GM21381 (cell line): Measurements from ENCODE around the gene CLASP1.
"Not testable (repeated sequence)": the region's sequence is repeated elsewhere in the genome, so short reads cannot be mapped to it uniquely, and the experiment has no call there.

Source experiments
- ATAC-seq: cut with Tn5 transposase; IDR thresholded peaks from one replicate; pipeline ENCODE4 v1.9.1; 2021; ENCODE audit warnings: mild to moderate bottlenecking, moderate library complexity; ENCODE audit not compliant: unreplicated experiment

Gene CLASP1

DNA sequence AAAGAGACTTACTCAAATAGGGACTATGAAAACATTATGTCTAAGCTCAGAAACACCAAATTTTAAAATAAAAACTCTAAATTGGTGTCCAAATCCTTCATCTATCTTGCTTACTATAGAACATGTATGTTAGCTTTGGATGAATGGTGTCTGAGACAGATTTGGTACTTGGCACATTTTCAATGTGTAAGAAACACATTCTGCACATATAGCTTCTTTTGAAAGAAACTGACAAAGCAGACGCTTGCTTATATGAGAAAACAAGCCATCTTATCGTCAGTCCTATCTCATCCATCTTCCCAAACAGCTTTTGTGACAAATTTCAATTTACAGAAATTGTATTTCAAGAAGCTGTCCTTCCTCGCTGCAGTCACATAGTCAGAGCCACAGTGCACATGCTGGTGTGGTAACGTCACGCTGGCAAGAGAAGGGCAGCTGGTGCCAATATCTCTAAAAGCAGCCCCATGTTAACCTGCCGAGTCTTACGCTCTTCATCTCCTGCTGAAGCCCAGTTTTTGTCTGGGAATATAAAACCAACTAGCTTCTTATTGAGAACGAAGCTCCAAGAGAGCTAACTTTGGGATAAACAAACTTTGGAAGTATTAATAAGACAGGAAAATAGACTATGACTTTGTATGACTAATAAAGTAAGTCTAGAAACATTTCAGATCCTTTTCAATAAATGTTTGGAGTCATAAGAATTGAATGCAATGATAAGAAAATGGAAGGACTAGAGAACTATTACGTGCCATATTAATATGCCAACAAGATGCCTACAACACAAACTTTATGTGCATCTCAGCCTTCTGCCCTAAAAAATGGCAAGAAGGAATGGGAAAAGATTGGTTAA, 289.3 kb downstream of the CLASP1 start:
- no peak for ATAC-seq

DNA sequence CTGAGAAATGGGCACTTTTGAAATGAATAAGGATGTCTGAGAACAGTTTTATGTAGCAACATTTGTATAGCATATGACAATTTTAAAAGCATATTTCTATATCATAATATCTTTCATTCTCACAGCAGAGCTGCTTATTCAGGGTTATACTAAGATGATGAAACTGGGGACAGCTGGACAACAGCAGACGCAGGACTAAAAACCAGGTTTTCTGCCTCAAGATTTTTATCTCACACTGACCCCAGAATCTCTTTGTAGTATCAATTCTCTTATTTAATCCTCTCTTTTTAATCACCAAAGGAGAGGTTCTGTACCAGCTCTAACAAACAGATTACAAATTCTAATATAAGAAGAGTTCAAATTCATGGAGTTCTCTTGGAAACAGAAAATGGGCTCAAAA, 290.1 kb downstream of the CLASP1 start:
- no peak for ATAC-seq

DNA sequence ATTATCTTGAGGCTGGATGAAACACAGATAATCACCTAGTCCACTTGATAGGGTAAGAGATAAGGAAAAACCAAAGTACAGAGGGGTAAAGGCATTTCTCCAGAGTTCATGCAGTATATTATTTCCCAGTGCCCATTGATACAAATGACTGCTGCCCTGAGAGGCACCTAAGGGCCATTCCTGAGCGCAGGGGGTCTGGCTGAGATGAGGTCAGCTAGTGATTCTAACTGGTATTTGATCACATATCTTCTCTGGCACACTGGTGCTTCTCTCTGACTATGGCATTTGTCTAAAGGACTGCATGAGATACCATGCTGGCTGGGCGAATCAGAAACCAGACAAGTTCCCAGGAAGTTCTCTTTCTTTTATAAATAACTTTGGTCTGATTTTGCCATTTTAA, 291.0 kb downstream of the CLASP1 start:
- no peak for ATAC-seq

DNA sequence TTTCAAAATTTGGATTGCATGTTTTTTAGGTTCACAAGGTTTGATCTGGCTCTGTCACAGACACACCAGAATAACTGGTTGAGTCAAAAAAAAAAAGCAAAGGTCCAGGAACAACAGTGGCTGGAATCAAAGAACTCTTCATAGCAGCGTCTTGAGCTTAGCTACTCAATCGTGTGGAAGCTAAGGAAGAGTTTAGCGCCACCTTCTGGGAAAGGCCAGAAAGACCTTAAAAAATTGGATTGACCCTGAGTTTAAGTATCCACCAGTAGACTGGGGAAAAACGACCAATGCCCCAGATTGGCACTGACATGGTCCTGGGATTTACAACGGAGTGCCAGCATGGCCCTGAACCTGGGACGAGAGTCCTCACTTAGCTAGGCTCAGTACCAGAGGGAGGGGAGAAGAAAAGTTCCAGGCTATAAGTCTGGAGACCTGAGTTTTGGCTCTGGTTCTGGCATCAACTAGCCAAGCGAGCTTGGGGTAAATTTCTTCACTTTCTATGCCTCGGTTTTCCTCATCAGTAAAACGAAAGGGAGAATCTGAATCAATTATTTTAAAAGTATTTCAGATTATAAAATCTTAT, 293.1 kb downstream of the CLASP1 start:
- no peak for ATAC-seq

DNA sequence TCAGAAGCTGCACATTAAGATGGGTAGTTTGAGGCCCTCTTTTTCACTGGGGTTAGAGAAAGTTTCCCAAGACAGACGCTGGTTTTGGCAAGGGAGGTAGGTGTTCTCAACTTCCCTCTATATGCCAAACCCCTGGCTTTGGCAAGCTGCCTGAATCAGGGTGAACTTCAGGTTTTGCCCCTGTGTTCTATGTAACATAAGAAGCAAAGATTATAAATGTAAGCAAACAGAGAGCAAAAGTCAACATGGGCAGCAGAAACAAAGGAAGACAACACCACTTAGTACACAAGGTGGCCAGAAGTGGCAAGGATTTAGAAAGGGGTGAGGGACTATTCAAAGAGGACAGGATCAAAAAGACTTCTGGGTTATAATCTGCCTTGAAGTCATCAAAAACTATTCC, 293.8 kb downstream of the CLASP1 start:
- no peak for ATAC-seq

DNA sequence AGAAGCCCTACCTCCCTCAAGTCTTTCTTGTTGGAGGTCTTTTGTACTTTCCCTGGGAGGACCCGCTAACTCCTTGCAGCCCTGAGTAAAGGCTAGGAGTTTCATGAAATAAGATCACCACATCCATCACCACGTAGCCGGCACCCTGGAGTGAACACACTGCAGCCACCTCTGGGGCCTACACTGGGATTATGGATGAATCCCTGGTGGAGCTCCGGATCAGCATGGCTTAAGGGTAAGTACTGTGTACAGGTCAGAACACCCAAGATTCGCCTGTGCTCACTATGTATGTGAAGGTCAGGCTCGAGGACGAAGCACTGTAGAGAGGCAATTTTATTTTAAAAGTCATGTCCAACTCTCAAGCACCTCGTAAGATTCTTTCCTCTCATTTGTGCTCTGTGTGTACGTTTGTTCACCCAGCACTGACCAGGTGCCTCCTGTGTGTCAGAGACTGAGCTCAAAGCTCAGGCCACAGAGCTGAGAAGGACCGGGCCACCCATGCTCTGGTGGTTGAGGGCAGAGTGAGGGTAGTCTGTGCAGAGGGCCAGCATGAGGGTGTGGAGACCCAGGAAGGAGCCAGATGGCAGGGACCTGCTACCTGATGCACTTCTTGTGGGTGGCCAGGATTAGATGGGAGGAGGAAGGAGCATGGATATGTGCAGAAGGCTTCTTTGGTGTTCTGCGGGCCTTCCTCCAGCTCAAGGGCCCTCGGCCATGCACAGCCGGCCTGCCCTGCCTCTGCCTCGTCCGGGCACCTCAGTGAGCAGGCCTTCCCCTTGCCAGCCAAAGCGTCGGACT, 297.5 kb downstream of the CLASP1 start:
- no peak for ATAC-seq

DNA sequence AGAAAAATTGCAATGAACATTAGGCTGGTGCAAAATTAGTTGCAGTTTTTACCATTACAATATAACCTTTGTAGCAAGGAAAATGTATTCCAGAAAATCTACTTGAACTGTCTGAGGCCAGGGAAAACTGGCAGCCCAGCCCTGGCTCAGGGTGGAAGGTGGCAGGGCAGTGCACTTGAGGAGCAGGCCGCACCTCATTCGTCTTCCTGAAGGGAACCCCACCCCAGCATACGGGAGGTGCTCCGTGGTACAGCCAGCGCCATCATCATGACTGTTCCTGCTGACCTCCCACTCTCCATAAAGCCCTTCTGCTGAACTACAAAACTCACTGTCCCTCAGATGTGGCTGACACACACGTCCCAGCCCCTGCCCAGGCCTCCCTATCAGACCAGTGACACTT, 298.4 kb downstream of the CLASP1 start:
- no peak for ATAC-seq

DNA sequence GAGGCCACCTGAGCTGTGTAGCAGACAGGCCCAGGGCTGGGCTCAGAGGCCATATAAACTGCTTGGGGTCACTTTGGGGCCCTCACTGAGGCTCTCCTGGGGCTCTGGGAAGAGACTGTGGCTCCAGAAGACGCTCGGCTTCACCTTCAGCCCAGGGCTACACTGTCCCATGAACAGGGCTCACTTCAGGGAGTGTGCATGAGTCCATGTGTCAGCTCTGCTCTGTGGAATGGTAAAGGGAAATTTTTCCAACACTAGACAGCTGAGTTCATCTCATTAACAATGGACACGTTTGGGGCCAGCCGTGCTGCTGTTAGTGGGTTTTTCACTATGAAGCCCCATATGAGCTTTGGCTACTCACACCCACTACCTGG, 298.9 kb downstream of the CLASP1 start:
- ATAC-seq, result no peak

DNA sequence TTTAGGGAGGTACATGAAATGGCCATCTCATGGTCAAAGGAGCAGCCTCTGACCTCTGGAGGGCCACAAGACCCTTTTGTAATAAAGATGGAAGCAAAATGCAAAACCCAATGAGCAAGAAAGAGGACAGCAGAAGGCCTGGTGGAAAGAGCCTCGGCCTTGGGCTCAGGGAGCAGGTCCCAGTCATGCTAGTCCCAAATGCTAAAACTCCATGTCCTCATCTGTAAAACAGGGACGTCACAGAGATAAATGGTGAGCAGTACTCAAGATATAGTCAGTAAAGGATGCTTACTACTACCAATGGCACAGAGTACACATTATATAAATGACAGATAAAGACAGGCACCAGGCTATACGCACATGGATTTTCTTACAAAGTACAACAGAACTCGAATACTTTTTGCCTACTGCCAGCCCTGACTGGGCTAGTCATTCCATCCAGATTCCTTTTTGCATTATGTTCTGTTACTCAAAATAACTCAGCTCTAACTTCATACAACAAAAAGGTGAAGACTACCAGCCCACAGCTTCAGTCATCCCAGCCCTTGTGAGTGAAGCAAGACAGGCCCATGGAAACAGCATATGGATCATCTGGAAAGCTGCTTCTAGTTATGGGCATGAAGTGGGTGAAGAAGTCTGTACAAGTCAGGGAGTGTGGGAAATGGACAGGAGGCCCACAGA, 299.4 kb downstream of the CLASP1 start:
- no peak for ATAC-seq

DNA sequence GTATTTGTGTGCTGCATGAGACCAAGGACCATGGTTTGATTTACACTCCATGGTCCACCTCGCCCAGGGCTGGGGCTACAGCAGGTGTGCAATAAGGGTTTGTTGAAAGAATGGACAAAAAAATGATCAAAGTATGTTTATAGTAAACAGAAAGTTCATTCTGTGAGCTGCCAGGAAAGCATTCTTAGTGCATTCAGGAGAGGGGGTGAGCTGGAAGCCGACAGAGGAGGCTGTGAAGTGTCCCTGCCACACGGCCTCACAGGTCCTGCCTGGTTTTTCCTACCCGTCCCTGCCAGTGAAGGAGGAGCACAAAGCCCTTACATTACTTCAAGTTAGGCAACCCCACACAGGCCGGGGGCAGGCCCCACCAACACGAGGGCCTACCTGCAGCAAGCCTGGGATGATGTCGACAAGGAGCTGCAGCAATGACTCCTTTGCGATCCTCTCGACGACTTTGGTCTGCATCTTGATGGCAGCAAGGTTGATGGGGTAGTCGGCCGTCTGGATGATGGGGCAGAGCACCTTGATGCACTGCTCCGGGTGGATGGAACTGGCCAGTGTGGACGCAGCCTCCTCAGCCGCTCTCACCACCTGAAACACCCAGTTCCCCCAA, 301.0 kb downstream of the CLASP1 start:
- no peak for ATAC-seq

DNA sequence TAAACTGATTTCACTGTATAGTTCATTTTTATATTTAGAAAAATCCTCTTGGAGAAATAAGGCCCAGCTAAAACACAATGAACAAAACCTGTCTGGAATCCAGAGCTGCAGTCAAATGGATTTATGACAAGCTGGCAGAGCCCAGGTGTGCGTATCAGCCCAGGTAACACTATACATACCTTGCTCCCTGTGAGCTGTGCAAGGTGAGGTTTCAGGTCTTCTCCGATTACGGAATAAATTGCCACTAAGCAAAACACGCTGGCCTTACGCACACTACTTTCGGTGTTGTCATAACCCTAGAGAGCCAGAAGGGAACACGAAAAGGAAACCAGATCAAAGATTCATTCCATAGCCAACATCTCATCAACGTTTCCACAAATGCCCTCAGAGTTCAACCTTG, 302.4 kb downstream of the CLASP1 start:
- ATAC-seq, result no peak

DNA sequence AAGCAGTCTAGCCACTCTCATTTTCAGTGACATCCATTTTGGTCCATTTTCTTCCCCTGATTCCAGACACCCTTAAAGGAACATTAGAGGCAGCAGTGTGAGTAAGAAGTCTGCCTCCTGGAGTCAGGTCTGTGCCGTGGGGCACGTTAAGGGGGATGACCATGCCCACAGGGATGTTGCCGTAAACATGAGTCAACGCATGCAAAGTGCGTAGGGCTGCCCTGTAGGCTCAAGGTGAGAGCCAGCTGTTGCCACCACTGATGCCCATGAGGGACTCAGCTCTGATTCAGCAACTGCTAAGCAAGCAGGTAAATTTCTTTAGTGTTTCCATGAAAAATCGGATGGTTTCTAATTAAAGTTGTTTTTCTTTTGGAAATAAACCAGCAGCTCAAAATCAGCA, 302.9 kb downstream of the CLASP1 start:
- no peak for ATAC-seq

DNA sequence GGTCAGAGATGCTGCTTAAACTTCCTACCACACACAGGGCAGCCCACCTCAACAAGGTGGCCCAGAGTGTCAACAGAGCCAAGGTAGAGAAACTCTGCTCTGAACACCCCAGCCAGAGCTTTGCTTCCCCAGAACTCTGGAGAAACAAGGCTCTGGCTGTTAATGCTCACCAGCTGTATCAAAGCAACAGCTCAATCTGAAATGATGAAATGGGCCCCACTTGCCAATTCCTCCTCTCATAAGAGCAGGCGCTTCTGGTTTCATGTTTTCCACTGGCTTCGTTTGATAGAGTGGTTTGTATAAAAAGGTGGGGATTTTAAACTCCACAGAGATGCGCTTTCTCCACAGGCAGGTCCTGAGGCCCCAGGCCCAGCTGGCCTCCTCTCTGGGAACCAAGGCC, 303.4 kb downstream of the CLASP1 start:
- no peak for ATAC-seq

DNA sequence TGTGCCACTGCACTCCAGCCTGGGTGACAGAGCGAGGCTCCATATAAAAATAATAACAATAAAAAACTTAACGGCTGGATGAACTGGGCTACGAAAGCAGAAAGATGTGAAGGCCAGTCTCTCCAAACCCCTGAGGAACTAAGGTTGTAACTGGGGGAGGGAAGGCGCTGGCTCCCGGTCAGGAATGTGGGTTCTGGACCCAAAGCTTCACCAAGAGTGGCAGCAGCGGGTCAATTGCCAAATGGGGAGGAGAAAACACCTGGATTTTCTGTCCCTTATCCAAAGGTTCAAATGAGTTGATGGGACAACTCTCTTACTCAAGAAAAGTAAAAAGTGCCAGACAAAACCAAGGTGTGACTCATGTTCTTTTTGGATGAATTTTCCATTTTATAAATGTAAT, 304.2 kb downstream of the CLASP1 start:
- no peak for ATAC-seq

DNA sequence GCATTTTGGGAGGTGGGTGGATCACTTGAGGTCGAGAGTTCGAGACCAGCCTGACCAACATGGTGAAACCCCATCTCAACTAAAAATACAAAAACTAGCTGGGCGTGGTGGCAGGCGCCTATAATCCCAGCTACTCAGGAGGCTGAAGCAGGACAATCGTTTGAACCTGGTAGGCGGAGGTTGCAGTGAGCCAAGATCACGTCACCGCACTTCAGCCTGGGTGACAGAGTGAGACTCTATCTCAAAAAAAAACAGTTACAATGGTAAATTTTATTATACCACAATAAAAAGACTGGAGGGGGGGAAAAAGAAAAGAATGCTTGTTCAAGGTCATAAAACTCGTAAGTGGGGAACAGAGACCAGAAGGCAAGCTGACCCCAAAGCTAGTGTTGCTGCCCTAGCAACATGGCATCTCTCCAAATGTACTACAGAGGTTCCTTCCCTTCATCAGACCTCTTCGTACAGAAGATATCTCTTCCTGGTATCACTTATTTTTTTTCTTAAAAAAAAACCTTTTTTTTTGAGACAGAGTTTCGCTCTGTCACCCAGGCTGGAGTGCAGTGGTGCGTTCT, 305.3 kb downstream of the CLASP1 start:
- not testable (repeated sequence) for ATAC-seq

DNA sequence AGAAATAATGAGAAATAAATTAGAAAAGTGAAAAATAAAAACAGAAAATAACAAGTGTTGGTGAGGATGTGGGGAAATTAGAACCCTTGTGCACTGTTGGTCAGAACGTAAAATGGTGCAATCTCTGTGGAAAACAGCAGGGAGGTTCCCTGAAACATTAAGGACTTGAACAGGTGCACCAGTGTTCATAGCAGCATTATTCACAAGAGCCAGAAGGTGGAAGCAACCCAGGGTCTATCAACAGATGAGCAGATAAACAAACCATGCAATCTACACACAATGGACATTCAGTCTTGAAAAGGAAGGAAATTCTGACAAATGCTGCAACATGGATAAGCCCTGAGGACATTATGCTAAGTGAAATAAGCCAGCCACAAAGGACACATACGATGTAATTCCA, 306.1 kb downstream of the CLASP1 start:
- no peak for ATAC-seq

DNA sequence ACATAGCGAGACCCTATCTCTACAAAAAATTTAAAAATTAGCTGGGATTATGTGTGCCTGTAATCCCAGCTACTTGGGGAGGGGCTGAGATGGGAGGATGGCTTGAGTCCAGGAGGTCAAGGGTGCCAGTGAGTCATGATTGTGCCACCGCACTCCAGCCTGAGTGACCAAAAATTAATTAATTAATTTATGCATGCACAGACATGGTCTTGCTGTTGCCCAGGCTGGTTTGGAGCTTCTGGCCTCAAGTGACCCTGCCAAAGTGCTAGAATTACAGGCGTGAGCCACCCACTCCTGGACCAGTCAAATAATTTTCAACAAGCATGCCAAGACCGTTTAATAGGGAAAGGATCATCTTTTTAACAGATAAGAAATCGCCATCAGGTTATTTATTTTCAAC, 306.5 kb downstream of the CLASP1 start:
- ATAC-seq, result no peak

DNA sequence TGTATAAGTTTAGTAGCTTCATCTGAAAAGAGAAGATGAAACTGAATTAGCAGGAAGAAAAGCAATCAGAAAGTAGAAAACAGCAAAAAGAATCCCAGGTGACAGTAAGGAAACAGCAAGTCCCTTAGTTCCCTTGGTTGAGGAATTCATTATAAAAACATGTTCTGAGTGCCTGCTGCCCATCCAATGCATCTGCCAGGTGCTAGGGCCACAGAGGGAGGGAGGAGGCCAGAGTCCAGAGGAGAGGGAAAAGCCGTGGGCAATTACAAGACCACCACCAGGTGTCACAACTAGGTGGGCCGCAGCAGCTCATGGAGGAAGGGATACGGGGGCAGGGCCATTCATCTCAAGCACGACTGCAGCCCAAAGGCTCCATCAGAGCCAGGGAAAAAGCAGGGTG, 308.3 kb downstream of the CLASP1 start:
- ATAC-seq, result no peak

DNA sequence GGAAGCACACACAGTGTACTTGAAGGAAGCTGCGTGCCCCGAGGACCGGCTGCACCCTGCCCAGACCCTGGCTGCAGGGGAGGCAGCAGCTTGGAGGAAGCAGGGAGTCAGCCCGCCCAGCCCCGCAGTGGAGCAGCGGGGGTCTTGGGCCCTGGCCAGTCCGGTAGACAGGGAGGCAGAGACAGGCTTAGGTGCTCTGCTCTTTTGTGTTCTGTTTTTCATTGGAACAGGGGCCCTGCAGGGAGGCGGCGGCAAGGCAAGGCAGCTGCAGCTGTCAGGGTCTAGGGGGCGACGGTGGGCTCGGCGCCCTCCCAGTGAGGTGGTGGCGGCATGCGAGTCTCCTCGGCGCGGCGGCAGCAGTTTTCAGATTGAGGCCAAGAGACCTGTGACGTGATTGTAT, 311.0 kb downstream of the CLASP1 start:
- no peak for ATAC-seq

DNA sequence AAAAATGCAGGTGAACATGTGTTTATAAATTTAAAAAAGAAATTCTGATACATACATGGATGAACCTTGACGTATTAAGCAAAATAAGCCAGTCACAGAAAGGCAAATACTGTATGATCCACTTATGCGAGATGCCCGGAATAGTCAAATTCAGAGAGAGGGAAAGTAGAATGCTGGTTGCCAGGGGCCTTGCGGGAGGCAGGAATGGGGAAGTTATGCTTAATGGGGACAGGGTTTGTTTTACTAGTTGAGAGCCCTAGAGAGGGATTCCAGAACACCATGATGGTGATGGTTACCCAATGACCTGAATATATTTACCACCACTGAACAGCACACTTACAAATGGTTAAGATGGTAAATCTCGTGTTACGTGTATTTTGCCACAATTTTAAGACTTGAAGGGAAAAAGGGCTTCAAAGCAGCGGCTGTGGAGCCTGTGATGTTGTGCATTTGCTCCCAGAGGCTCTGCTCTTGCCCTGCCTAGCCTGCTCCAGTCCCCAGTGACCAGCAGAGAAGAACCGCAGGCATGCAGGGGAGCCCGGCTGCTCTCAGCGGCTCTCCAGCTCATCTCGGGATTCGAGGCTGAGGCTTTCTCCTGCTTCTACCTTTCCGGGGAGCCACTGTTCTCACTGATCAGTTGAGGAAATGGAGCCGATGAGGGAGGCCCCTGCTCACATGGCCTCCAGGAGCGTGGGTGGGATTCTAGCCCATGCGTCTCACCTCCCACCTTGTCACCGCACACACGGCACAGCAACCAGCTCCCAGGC, 312.6 kb downstream of the CLASP1 start:
- no peak for ATAC-seq
